D341Med (cell line): ENCODE results near the gene CRACDL.
"Not testable (repeated sequence)": the region's sequence is repeated elsewhere in the genome, so short reads cannot be mapped to it uniquely, and the experiment has no call there.

Experiments
- DNase-seq: peaks from one replicate; pipeline ENCODE4 v3.0.0; 2012; ENCODE audit warnings: low spot score

CRACDL gene

DNA sequence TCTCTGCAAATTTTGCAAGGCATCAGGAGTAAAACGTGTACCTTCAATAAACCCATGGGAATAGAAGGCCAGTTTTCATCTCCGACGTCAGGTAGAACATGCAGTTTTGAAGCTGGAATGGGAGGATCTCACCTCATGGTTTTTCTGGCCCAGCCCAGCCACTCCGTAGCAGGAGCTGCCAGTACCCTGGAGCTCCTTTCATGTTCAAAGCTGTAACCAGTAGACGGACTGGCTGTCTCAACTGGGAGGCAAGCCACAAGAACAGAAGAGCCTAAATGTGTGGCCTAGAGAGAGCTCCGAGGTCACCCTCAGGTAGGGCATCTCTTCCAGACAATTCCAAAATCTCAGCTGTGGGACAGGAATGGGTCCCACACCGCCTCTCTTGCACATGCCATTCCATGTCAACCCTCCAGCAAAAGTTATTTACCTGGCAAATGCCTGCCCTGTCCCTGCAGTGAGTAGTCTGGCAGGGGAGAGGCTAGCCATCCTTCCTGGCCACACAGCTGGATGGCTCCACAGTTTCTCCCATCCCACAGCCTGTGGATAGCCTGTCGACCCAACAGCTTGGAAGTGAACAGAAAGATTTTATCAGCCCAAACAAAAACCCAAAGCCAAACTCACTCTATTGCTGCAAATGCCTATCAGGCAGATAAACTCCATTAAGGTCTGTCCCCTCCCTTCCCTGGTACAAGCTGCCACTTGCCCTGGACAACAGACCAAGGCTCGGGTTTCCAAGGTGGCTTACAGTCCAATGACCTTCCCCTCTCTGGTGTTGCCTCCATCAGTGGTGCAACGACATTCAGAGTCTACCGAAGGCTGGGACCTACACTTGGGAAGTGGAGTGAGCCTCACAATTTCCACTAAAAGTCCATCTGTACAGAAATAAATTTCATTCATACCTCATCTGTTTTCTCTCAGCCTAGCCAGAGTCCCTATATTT lies 27.8 kb downstream of the CRACDL start:
- DNase-seq, result no peak

- no peak for DNase-seq
Measured at GRCh38 chr2:98907385-98907784, 28.6 kb downstream of the CRACDL start.

DNA sequence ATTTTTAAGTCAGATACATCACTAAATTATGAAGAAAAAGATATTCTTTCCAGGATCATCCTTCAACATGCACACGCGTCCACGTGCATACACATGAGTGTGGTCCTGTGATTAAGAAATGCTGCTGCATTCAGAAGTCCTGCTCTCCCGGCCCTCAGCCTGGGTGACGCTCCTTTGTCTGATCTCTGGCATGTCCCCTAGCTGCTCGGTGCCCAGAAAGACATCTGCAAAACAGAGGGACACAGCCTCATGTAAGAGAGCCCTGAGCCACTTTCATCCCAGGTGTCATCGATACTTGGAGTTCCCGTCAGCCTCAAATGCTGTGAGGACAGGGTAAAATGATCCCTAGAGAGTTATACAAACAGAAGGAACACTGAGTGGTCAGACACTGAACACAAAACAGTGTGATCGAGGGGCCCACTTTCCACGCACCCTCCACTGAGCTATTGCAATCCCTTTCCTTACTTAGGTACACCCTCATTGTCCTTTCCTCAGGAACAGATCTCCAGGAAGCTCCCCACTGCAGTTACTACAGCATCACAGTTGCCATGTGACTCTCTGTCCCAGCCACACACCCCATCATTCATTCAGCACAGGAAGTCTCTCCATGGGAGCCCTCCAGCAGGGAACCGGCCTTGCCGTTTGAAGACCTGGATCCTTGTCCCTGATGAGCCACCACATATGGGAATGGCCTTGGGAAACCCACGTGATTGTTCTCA lies 32.1 kb downstream of the CRACDL start:
- DNase-seq, result peak; percentile 2

DNA sequence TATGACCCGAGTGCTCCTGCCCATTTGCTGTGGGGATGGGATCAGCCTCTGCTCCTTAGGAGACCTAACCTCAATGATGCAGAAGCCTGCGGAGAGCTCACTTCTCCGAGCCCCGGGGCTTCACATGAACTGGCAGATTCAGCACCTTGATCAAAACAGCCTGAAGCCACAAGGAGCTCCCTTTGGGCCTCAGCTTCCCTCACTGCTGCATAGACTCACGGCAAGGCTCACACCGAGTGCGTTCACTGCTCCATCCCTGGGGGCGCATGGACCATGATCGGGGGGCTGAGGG lies 33.0 kb downstream of the CRACDL start:
- DNase-seq, result no peak

GRCh38 chr2:98902209-98903063 lies 33.6 kb downstream of the CRACDL start:
- DNase-seq, result peak; percentile 5

DNA sequence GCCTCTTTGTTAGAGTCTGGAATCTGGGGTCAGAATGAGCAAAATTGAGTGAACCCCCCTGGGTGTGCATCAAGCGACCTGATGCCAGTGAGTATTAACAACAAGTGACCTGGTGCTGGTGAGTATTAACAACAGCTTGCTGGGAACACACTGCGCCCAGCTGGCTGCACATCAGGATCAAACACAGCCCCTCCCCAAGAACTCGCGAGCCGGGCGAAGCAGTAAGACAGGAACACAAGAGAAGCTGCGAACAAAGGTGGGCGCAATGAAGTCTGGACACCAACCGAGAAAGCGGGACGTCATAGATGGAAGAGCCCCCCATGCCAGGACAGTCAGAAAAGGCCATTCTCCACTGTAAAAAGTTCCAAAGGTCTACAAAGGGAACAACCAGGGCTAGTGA lies 34.3 kb downstream of the CRACDL start:
- DNase-seq, result peak; percentile 7

DNA sequence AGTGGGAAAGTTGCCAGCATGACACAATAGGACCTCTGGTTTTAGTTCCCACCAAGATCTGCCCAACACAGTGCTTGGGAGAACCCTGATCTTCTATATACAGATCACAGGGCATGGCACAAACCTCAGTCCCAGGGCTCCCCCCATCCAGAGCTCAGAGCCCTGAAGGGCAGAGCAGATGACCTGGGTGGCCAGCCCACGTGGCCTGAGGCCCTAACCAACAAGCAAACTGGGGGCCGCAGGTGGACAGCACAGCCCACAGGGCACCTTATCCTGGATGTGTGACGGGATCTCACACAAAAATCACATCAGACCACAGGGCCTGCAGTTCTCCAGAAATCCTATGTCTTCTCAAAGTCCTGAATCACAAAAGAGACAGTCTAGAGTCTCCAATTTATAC lies 34.7 kb downstream of the CRACDL start:
- no peak for DNase-seq

DNA sequence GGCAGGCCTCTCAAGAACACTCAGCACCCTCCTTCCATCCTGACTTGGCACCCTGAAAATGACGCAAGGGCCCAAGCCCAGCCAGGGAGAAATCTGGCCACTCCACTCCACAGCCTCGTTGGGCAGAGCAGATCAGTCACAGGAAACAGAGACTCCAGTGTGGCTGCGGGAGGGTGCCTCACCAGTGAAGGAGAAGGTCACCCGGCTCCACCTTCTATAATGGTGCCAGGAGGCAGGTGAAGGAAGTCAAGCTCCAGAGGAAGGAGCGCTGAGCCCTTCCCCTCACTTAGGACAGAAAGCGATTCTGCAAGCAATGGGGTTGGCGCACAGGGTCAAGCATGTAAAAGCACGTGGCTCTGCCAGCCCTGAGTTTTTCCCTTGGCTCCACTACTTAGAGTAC lies 35.3 kb downstream of the CRACDL start:
- no peak for DNase-seq

DNA sequence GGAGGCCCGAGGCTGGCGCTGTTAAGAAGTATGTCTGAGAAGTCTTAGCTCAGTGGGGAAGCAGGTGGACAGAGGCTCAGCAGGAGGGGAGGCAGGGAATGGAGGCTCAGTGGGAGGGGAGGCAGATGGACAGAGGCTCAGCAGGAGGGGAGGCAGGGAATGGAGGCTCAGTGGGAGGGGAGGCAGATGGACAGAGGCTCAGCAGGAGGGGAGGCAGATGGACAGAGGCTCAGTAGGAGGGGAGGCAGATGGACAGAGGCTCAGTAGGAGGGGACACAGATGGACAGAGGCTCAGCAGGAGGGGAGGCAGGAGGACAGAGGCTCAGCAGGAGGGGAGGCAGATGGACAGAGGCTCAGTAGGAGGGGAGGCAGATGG lies 36.3 kb downstream of the CRACDL start:
- DNase-seq, result not testable (repeated sequence)

DNA sequence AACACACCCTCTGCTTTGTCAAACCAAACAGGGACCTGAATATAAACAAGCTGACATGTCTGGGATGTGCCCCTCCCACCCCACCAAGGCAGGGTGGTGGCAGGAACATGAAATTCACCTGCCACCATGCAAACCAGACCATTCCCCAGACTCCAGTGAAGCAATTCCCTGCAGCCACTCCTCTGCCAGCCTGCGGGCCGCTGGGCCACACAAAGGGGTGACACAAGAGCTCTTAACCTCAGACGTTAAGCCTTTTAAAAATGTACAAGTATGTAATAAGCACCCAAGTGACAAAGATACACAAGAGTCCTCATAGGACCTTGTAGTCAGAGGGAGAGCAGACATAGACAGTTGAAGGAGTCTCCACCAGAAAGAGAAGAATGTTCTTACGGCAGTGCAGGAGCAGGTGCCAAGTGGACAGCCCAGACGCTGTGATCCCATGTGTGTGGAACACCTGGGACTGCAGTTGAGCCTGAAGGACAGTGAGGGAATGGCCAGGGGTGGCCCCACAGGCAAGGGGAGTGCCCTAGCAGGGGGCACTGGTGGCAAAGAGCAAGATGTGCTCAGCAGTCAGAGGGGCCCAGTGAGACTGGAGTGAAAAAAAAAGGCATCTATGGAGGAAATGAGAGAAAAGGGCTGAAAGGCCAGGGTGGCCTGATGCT lies 36.9 kb downstream of the CRACDL start:
- DNase-seq, result peak; percentile 5

GRCh38 chr2:98898423-98898841 lies 37.6 kb downstream of the CRACDL start:
- peak; percentile 1 for DNase-seq

- DNase-seq, result peak; percentile 1
Measured at GRCh38 chr2:98897746-98898145, 38.3 kb downstream of the CRACDL start.

- no peak for DNase-seq
Measured at GRCh38 chr2:98896944-98897343, 39.1 kb downstream of the CRACDL start.

- DNase-seq, result no peak
Measured at GRCh38 chr2:98896416-98896815, 39.6 kb downstream of the CRACDL start.

DNA sequence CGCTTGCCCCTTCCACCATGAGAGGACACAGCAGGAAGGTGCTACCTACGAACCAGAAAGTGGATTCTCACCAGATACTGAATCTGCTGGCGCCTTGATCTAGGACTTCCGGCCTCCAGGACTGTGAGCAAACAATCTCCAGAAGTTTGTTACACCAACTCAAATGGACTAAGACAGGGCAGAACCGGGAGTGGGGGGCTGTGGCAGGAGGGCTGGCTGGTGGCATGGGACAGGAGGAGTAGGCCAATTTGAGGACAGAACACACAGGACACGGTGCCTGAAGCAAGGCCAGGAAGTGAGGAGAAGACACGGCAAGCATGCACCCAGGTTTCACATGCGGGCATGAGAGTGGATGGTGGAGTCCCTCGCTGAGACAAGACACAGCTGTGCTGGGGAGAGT lies 40.1 kb downstream of the CRACDL start:
- DNase-seq, result no peak

GRCh38 chr2:98895221-98895620 lies 40.8 kb downstream of the CRACDL start:
- DNase-seq, result no peak

GRCh38 chr2:98894331-98895000 lies 41.6 kb downstream of the CRACDL start:
- DNase-seq, result no peak

DNA sequence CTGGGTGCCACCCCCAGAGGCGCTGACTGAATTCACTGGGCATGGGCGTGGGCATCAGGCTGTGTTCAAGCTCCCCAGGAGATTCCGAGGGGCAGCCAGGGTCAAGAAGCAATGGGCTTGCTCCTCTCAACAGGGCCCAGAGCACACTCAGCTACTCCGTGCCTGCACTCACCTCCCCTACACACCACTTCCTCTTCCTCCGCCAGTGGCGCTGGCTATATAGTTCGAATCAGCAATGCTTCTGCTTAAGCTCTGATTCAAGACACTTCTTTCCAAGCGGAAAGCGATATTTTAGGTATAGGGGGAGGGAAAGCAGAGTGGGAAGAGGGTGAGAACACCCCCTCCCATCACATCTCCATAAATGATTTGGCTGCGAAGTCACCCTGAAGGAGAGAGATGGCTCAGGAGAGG lies 42.1 kb downstream of the CRACDL start:
- DNase-seq, result no peak

DNA sequence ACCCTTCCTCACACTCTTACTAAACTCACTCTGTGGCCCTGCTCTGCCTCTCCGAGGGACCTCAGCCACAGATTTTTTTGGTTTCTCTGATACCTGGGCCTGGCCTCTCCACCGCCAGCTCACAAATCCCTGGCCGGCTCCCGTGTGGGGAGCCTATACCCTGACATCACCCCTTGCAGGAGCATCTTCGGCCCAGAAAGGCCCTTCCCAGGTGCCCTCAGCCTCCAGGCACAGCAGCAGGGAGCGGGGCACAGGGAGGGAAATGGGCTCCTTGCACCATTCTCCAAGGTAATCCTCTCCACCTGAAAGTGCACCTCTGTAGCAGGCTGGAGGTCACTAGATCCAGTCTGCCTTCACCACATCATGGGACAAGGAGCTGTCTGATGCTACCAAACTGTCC lies 43.2 kb downstream of the CRACDL start:
- DNase-seq, result no peak

GRCh38 chr2:98891591-98891990 lies 44.4 kb downstream of the CRACDL start:
- no peak for DNase-seq

- no peak for DNase-seq
Measured at GRCh38 chr2:98886066-98886554, 49.9 kb downstream of the CRACDL start.
